HEK293 (cell line): ENCODE results near the gene GPSM1.

Experiments used
- AEBP2 ChIP-seq: fragments of 450-650 bp; formaldehyde crosslinking; IDR thresholded peaks from 2 replicates; pipeline ENCODE4 v1.5.1; 2016; ENCODE audit warnings: missing biosample characterization, missing genetic modification characterization, borderline replicate concordance
- GFI1B ChIP-seq: fragments of 450-650 bp; formaldehyde crosslinking; IDR thresholded peaks from 2 replicates; pipeline ENCODE4 v1.5.1; 2016; ENCODE audit warnings: missing biosample characterization, missing genetic modification characterization
- GLIS1 ChIP-seq: fragments of 450-650 bp; formaldehyde crosslinking; IDR thresholded peaks from 2 replicates; pipeline ENCODE4 v1.5.1; 2016; ENCODE audit warnings: missing biosample characterization, missing genetic modification characterization
- KLF17 ChIP-seq: fragments of 450-650 bp; formaldehyde crosslinking; IDR thresholded peaks from 2 replicates; pipeline ENCODE4 v1.5.1; 2016; ENCODE audit warnings: missing biosample characterization, missing genetic modification characterization
- KLF8 ChIP-seq: fragments of 450-650 bp; formaldehyde crosslinking; IDR thresholded peaks from 2 replicates; pipeline ENCODE4 v1.5.1; 2016; ENCODE audit warnings: missing biosample characterization, missing genetic modification characterization
- MZF1 ChIP-seq: fragments of 450-650 bp; formaldehyde crosslinking; IDR thresholded peaks from 2 replicates; pipeline ENCODE4 v1.5.1; 2017; ENCODE audit warnings: missing biosample characterization, missing genetic modification characterization, borderline replicate concordance
- SALL2 ChIP-seq: fragments of 450-650 bp; formaldehyde crosslinking; IDR thresholded peaks from 2 replicates; pipeline ENCODE4 v1.5.0; 2017; ENCODE audit warnings: missing biosample characterization, mild to moderate bottlenecking, missing genetic modification characterization, borderline replicate concordance
- SETDB1 ChIP-seq: IDR thresholded peaks from one replicate; pipeline ENCODE4 v1.6.1; 2017; ENCODE audit warnings: mild to moderate bottlenecking, low read length, moderate library complexity, mixed read lengths; ENCODE audit not compliant: insufficient read length
- SP2 ChIP-seq: fragments of 450-650 bp; formaldehyde crosslinking; IDR thresholded peaks from 2 replicates; pipeline ENCODE4 v1.5.1; 2016; ENCODE audit warnings: missing biosample characterization, missing genetic modification characterization
- SP3 ChIP-seq: fragments of 450-650 bp; formaldehyde crosslinking; IDR thresholded peaks from 2 replicates; pipeline ENCODE4 v1.5.1; 2016; ENCODE audit warnings: missing biosample characterization, missing genetic modification characterization
- SP7 ChIP-seq: fragments of 450-650 bp; formaldehyde crosslinking; IDR thresholded peaks from 2 replicates; pipeline ENCODE4 v1.5.1; 2016; ENCODE audit warnings: missing biosample characterization, missing genetic modification characterization
- ZBTB17 ChIP-seq: fragments of 450-650 bp; formaldehyde crosslinking; IDR thresholded peaks from 2 replicates; pipeline ENCODE4 v1.5.1; 2016; ENCODE audit warnings: missing biosample characterization, missing genetic modification characterization
- ZBTB21 ChIP-seq: fragments of 450-650 bp; formaldehyde crosslinking; IDR thresholded peaks from 2 replicates; pipeline ENCODE4 v1.5.1; 2017; ENCODE audit warnings: missing biosample characterization, missing genetic modification characterization
- ZBTB48 ChIP-seq: fragments of 450-650 bp; formaldehyde crosslinking; IDR thresholded peaks from 2 replicates; pipeline ENCODE4 v1.5.1; 2016; ENCODE audit warnings: missing biosample characterization, missing genetic modification characterization
- ZNF112 ChIP-seq: fragments of 450-650 bp; formaldehyde crosslinking; IDR thresholded peaks from 2 replicates; pipeline ENCODE4 v1.5.0; 2017; ENCODE audit warnings: missing biosample characterization, missing genetic modification characterization
- ZNF148 ChIP-seq: fragments of 450-650 bp; formaldehyde crosslinking; IDR thresholded peaks from 2 replicates; pipeline ENCODE4 v1.5.0; 2017; ENCODE audit warnings: missing biosample characterization, missing genetic modification characterization, borderline replicate concordance
- ZNF155 ChIP-seq: fragments of 450-650 bp; formaldehyde crosslinking; IDR thresholded peaks from 2 replicates; pipeline ENCODE4 v1.5.1; 2016; ENCODE audit warnings: missing biosample characterization, missing genetic modification characterization
- ZNF23 ChIP-seq: fragments of 450-650 bp; formaldehyde crosslinking; IDR thresholded peaks from 2 replicates; pipeline ENCODE4 v1.5.1; 2016; ENCODE audit warnings: missing biosample characterization, missing genetic modification characterization, borderline replicate concordance
- ZNF239 ChIP-seq: fragments of 450-650 bp; formaldehyde crosslinking; IDR thresholded peaks from 2 replicates; pipeline ENCODE4 v1.5.1; 2016; ENCODE audit warnings: missing biosample characterization, missing genetic modification characterization
- ZNF302 ChIP-seq: fragments of 450-650 bp; formaldehyde crosslinking; IDR thresholded peaks from 2 replicates; pipeline ENCODE4 v1.5.1; 2016; ENCODE audit warnings: missing biosample characterization, missing genetic modification characterization, low read depth
- ZNF354C ChIP-seq: fragments of 450-650 bp; formaldehyde crosslinking; IDR thresholded peaks from 2 replicates; pipeline ENCODE4 v1.5.1; 2016; ENCODE audit warnings: missing biosample characterization, missing genetic modification characterization, low read depth, borderline replicate concordance
- ZNF366 ChIP-seq: fragments of 450-650 bp; formaldehyde crosslinking; conservative IDR thresholded peaks from 2 replicates; pipeline ENCODE4 v1.5.1; 2016; ENCODE audit warnings: missing biosample characterization, missing genetic modification characterization
- ZNF514 ChIP-seq: fragments of 450-650 bp; formaldehyde crosslinking; IDR thresholded peaks from 2 replicates; pipeline ENCODE4 v1.5.1; 2016; ENCODE audit warnings: missing biosample characterization, missing genetic modification characterization
- ZNF521 ChIP-seq: fragments of 450-650 bp; formaldehyde crosslinking; IDR thresholded peaks from 2 replicates; pipeline ENCODE4 v1.5.1; 2017; ENCODE audit warnings: missing biosample characterization, mild to moderate bottlenecking, missing genetic modification characterization
- ZNF529 ChIP-seq: fragments of 450-650 bp; formaldehyde crosslinking; IDR thresholded peaks from 2 replicates; pipeline ENCODE4 v1.5.1; 2017; ENCODE audit warnings: missing genetic modification characterization, missing biosample characterization; ENCODE audit not compliant: insufficient replicate concordance
- ZNF555 ChIP-seq: fragments of 450-650 bp; formaldehyde crosslinking; conservative IDR thresholded peaks from 2 replicates; pipeline ENCODE4 v1.5.1; 2017; ENCODE audit warnings: missing biosample characterization, mild to moderate bottlenecking, missing genetic modification characterization, inconsistent platforms
- ZNF600 ChIP-seq: fragments of 450-650 bp; formaldehyde crosslinking; IDR thresholded peaks from 2 replicates; pipeline ENCODE4 v1.5.1; 2016; ENCODE audit warnings: missing biosample characterization, missing genetic modification characterization
- ZNF621 ChIP-seq: fragments of 450-650 bp; formaldehyde crosslinking; IDR thresholded peaks from 2 replicates; pipeline ENCODE4 v1.5.1; 2017; ENCODE audit warnings: missing biosample characterization, missing genetic modification characterization
- ZNF626 ChIP-seq: fragments of 450-650 bp; sonication (Bioruptor Pico); formaldehyde crosslinking; IDR thresholded peaks from 2 replicates; pipeline ENCODE4 v1.5.1; 2018; ENCODE audit warnings: missing biosample characterization, missing genetic modification characterization, inconsistent platforms
- ZNF629 ChIP-seq: fragments of 450-650 bp; formaldehyde crosslinking; IDR thresholded peaks from 2 replicates; pipeline ENCODE4 v1.5.1; 2017; ENCODE audit warnings: missing biosample characterization, missing genetic modification characterization
- ZNF654 ChIP-seq: fragments of 450-650 bp; formaldehyde crosslinking; IDR thresholded peaks from 2 replicates; pipeline ENCODE4 v1.5.1; 2016; ENCODE audit warnings: low read depth, missing biosample characterization, missing genetic modification characterization
- ZNF660 ChIP-seq: fragments of 450-650 bp; IDR thresholded peaks from 2 replicates; pipeline ENCODE4 v1.5.1; 2018; ENCODE audit warnings: missing biosample characterization, mild to moderate bottlenecking, missing genetic modification characterization
- ZNF664 ChIP-seq: fragments of 450-650 bp; formaldehyde crosslinking; IDR thresholded peaks from 2 replicates; pipeline ENCODE4 v1.5.1; 2016; ENCODE audit warnings: missing biosample characterization, missing genetic modification characterization
- ZNF692 ChIP-seq: fragments of 450-650 bp; formaldehyde crosslinking; IDR thresholded peaks from 2 replicates; pipeline ENCODE4 v1.5.1; 2016; ENCODE audit warnings: missing biosample characterization, missing genetic modification characterization
- ZNF747 ChIP-seq: fragments of 450-650 bp; formaldehyde crosslinking; IDR thresholded peaks from 2 replicates; pipeline ENCODE4 v1.5.1; 2016; ENCODE audit warnings: missing biosample characterization, missing genetic modification characterization

Gene GPSM1

GRCh38 chr9:136307215-136307750 is 20.1 kb upstream of the GPSM1 start (continued):
- TF ChIP-seq ZNF148 (tag by site-specific recombination) (peak; percentile 96), SP2 (no peak), ZNF555 (tag by site-specific recombination) (no peak), GFI1B (tag by site-specific recombination) (no peak), ZNF629 (tag by site-specific recombination) (no peak), ZNF112 (tag by site-specific recombination) (no peak), ZNF660 (no peak), ZNF302 (tag by site-specific recombination) (no peak), ZBTB48 (peak; percentile 49; the same call in 1 of the 2 replicates), ZNF747 (tag by site-specific recombination) (no peak), ZNF354C (tag by site-specific recombination) (no peak; the same call in 1 of the 2 replicates), ZBTB21 (tag by site-specific recombination) (no peak), ZNF239 (tag by site-specific recombination) (peak; percentile 63; the same call in 1 of the 2 replicates), KLF8 (tag by site-specific recombination) (peak; percentile 42; the same call in 1 of the 2 replicates), ZNF23 (tag by site-specific recombination) (no peak), AEBP2 (tag by site-specific recombination) (peak; percentile 43; the same call in 1 of the 2 replicates), SETDB1 (no peak), ZNF529 (no peak), ZNF654 (tag by site-specific recombination) (no peak), ZBTB17 (tag by site-specific recombination) (peak; percentile 13; the same call in 1 of the 2 replicates), ZNF155 (tag by site-specific recombination) (peak; percentile 25; the same call in 1 of the 2 replicates), ZNF521 (tag by site-specific recombination) (0 out of 2 replicates have a peak, but pooled peaks have one; percentile 41), MZF1 (tag by site-specific recombination) (no peak), ZNF600 (peak; percentile 67; the same call in 1 of the 2 replicates), ZNF621 (tag by site-specific recombination) (peak; percentile 17; the same call in 1 of the 2 replicates), KLF17 (peak; percentile 54; the same call in 1 of the 2 replicates), GLIS1 (no peak), SP3 (tag by site-specific recombination) (no peak), ZNF626 (tag by site-specific recombination) (no peak), ZNF366 (tag by site-specific recombination) (no peak), ZNF692 (tag by site-specific recombination) (no peak), ZNF664 (tag by site-specific recombination) (no peak), SALL2 (tag by site-specific recombination) (peak; percentile 96), ZNF514 (tag by site-specific recombination) (no peak), SP7 (tag by site-specific recombination) (no peak; the same call in 1 of the 2 replicates)
